G401.6 (cell line): ENCODE measurements around the gene WBP1.
"Not testable (repeated sequence)": the region's sequence is repeated elsewhere in the genome, so short reads cannot be mapped to it uniquely, and the experiment has no call there.

Source experiments
- FAIRE-seq: peaks from 2 replicates; lab custom pipeline; 2012; peaks lifted over from hg19 to GRCh38; lab: Jason Lieb, UNC

Gene WBP1

GRCh38 chr2:74482801-74483674 lies 24.8 kb downstream of the WBP1 start, which contains the start of the genes CCDC142 and TTC31:
CCDC142 (minus strand) TSS chr2:74482998; CDS start chr2:74482837, 161 bp downstream.
TTC31 (plus strand) TSS chr2:74483081; CDS start chr2:74483096, 15 bp downstream.
- FAIRE-seq, result peak; percentile 91

DNA sequence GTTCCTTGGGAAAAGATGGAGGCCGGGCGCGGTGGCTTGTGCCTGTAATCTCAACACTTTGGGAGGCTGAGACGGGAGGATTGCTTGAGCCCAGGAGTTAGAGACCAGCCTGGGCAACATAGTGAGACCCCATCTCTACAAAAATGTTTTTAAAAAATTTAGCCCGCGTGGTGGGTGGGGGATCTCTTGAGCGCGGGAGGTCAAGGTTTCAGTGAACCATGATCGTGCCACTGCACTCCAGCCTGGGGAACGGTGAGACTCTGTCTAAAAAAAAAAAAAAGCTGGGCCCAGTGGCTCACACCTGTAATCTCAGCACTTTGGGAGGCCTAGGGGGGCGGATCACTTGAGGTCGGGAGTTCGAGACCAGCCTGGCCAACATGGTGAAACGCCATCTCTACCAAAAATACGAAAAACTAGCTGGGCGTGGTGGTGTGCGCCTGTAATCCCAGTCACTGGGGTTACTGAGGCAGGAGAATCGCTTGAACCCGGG lies 25.5 kb downstream of the WBP1 start:
- not testable (repeated sequence) for FAIRE-seq

DNA sequence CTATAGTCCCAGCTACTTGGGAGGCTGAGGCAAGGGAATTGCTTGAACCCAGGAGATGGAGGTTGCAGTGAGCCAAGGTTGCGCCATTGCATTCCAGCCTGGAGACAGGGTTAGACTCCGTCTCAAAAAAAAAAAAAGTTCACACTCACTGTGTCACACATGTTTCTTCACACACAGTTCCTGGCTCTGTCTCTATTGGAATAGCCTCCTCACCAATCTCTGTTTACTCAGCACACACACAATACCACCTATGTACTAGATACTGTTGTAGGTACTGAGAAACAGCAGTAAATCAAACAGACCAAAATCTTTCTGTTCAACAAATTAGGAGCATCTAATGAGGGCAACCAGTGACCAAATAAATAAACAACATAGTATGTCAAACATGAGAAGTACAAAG lies 27.9 kb downstream of the WBP1 start:
- FAIRE-seq, result no peak

GRCh38 chr2:74488643-74489481 lies 30.6 kb downstream of the WBP1 start:
- FAIRE-seq, result no peak

DNA sequence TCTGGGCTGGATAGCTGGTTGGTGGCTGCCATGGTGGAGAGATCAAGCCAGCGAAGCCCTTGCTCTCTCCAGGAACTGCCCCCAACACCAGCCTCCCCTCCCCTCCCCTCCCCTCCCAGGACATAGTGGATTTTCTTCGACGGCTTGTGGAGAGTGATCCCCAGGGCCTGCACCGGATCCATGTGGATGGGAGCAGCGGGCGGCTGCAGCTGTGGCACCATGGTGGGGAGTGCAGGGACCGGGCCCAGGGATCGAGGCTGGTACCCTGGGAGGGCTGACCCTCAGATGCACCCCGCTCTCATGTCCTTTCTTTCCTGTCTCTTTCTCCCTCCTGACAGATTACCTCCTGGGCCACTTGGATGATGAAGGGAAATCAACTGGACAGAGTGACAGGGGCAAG lies 31.7 kb downstream of the WBP1 start:
- no peak for FAIRE-seq

GRCh38 chr2:74491648-74492544 lies 33.7 kb downstream of the WBP1 start:
- no peak for FAIRE-seq

GRCh38 chr2:74493546-74493945 lies 35.3 kb downstream of the WBP1 start:
- no peak for FAIRE-seq

DNA sequence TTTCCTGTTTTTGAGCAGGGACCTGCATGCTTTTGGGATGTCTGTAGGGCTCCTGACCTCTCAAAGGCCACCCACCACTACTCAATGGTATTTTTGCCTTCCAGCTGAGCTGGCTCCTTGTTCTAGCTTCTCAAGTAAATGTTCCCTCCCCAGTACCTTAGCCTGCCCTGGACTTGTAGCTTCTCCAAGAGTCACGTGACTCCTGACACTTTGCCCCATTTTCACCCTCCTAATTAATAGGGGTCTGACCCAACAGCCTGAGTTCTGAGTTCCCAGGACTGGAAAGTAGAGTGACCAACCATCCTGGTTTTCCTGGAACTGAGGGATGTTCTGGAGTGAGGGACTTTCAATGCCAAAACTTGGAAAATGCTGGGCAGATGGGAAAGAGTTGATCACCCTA lies 37.2 kb downstream of the WBP1 start:
- FAIRE-seq, result no peak

GRCh38 chr2:74496997-74497776 lies 38.9 kb downstream of the WBP1 start:
- no peak for FAIRE-seq

DNA sequence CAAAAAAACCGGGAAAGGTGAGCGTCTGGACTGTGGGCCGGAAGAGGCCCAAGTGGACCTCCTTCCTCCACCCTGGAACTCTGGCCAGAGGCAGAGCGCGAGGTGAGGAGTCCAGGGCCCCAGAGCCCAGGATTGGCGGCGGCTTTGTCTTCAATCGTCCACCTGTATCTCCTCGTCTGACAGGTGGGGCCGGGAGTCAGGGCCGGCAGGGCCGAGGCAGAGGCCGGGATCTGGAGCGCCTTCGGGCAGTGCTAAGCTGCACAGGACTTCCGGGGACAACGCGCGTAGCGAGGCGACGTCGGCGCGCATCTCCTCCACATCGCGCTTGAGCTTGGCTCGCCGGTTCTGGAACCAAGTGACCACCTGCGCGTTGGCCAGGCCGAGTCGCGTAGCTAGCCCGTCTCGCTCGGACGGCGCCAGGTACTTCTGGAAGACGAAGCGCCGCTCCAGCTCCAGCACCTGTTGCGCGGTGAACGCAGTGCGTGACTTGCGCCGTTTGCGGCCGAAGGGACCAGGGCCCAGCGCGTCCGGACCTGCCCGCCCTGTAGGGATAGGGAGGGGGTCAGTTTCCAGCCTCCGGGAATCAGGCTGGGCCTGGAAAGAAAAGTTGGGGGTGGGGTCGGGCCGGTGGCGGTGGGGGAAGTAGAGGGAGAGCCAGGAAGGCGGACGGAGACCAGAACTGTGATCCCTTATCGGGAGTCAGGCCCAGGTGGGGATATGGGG lies 39.7 kb downstream of the WBP1 start:
- no peak for FAIRE-seq

DNA sequence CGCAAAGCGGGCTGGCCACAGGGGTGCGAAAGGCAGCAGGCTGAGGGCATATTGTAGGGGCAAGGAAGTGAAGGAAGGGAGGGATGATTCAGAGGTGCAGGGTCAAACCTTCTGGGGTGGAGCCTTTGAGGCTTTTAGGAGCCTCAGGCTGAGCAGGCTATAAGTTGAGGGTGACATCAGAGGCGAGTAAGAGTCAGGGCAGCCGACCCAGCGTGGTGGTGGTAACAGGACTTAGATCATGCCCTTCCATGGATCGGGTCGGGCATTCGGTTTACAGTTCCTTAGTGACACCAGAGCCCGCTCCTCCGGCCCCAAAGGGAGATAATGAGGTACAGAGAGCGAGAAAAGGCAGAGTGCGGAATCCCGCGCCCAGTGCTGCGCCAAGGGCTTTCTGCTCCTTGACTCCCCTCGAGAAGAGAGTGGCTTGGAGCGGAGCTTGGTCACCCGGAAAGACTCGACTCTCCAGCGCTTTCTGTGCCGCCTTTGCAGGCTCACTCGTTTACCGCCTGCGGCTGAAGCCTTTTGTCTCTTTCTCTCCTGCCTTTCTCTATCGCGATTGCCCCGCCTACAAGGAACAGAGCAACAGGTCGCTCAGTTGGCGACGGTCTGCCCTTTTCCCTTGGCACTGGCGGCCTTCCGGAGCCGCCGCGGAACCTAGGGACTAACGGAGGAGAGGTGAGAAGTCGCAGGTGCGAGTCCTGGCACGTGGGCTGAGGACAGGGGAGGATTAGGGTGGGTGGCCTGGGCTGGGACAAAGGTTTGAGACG lies 40.4 kb downstream of the WBP1 start:
- no peak for FAIRE-seq

GRCh38 chr2:74499267-74499939 lies 41.2 kb downstream of the WBP1 start, which contains the start of gene LBX2:
LBX2 (minus strand) TSS chr2:74499603; CDS start chr2:74499537, 66 bp downstream.
- FAIRE-seq, result no peak

- FAIRE-seq, result no peak
Observed at GRCh38 chr2:74499940-74500577, 41.8 kb downstream of the WBP1 start.

DNA sequence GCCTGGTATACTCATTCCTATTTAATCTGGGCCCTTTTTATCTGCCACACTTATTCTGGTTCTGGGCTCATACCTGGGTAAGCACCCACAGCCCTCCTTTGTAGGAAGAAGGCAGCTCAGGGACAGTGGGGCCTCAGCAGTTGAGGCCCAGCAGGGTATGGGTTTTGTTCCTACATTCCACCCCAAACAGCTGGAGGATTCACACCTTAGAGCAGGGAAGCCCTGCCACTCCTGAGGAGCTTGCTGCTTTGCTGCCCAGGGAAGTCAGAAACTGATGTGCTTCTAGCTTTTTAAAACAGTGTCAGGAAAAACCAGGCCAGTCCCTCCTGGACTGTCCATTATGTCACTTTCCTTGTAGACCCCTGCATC lies 42.3 kb downstream of the WBP1 start:
- no peak for FAIRE-seq

DNA sequence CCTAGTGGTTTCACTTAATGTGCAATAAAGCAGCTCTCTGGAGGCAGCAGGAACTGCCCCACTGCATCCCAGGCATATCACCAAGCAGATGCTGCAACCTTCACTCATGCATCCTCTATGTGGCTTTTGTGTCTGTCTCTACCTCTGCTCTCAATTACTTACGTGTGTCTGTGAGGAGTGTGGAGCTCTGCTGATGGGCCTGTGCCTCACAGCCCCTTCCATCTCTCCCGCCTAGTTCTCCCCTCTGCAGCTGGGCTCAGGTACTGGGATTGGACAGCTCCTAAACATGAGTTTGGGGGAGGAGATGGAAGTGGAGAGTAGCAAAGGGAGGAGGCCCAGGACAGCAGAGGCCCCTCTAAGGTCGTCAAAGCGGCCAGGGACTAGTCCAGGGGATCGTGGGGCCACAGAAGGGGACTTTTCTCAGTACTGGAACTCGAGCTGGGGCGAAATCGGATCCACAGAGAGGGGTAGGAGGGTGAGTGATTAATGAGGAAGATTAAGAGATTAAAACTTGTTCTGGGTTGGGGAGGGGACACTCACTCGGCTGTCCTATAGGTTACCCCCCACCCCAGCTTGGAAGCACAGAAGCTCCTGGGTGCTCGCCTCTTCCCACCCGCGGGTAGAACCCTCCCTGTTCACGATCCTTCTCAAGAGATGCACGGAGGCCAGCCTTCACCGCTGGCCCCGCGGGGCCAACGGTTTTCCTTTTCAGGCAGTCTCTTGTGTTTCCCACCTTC lies 43.3 kb downstream of the WBP1 start:
- FAIRE-seq, result no peak

DNA sequence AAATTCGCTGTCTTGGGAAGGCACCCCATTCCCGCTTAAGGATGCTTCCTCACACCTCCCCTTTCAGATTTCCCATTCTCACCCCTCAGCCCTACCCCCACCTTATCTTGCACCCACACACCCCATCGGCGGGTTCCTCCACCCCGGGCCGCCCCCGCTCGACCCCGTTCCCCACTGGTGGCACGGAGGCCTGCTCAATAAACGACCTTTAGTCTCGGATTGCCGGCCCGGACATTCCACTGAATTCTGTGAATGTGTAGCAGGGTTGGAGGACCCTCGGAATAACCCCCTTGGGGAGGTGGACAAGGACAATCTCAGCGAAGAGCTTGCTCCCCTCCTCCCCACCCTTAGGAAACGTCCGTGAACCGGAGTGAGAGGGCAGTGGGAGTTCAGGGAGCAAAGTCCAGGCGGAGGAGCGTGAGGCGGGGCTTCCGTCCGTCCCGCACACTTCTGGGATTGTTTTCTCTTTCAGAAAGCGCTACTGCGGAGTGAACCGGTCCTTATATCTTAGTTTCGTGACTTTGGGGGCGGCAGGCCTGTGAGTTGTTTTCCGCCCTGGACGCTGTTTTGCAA lies 44.0 kb downstream of the WBP1 start:
- no peak for FAIRE-seq

GRCh38 chr2:74502720-74503505 lies 44.7 kb downstream of the WBP1 start:
- FAIRE-seq, result no peak
